PC-3 (cell line): ENCODE data around the gene TSC22D2.

ENCODE experiments used
- CTCF ChIP-seq: fragments of 300-600 bp; sonication (generic); conservative IDR thresholded peaks from 2 replicates; pipeline ENCODE4 v1.5.1; 2017; ENCODE audit warnings: antibody characterized with exemption, low read depth, mild to moderate bottlenecking, low read length
- EZH2 ChIP-seq: fragments of 300-600 bp; sonication (generic); IDR thresholded peaks from one replicate; pipeline ENCODE4 v1.6.1; 2017; ENCODE audit warnings: antibody characterized with exemption, mild to moderate bottlenecking, low read length; ENCODE audit not compliant: unreplicated experiment
- EZH2phosphoT487 ChIP-seq: fragments of 300-600 bp; sonication (generic); IDR thresholded peaks from 2 replicates; pipeline ENCODE4 v1.6.1; 2018; ENCODE audit warnings: mild to moderate bottlenecking, antibody characterized with exemption, low read length, borderline replicate concordance

GRCh38 chr3:150428562-150428961 lies 20.5 kb downstream of the TSC22D2 start:
- TF ChIP-seq CTCF (no peak), EZH2phosphoT487 (no peak), EZH2 (no peak)
